ENCODE data around the gene DLK1.

The DLK1 gene

GRCh38 chr14:100769035-100769939, 42.6 kb downstream of the DLK1 start:
- Histone ChIP-seq H3K27me3 (ENCODE audit: control insufficient read depth, insufficient read depth, low read length) (no peaks in the 10 kb centered on the region), H3K27ac (no peak overlapping the region), H3K4me3 (ENCODE audit: low read depth, low read length) (no peak overlapping the region), H3K4me1 (no peaks in the 10 kb centered on the region), H3K9ac (no peak overlapping the region), H3K79me2 (no peaks in the 10 kb centered on the region), H3K36me3 (ENCODE audit: control insufficient read depth, insufficient read depth, low read length) (no peaks in the 10 kb centered on the region), H3K4me2 (ENCODE audit: low read length) (no peak overlapping the region), H3K9me3 (ENCODE audit: control insufficient read depth, low read length) (peaks cover 4% of the 10 kb centered on the region), H2AFZ (no peak overlapping the region)
- TF ChIP-seq CTCF (IDR thresholded peaks at IDR 0.05) = no peak

- H3K4me1 ChIP-seq = no peaks in the 10 kb centered on the region
- no peak overlapping the region for H3K4me3 ChIP-seq (ENCODE audit: low read depth, low read length)
- no peak for TF ChIP-seq CTCF (IDR thresholded peaks at IDR 0.05)
- H3K36me3 ChIP-seq (ENCODE audit: control insufficient read depth, insufficient read depth, low read length) = no peaks in the 10 kb centered on the region
- H3K27ac ChIP-seq = no peak overlapping the region
- H2AFZ ChIP-seq = no peak overlapping the region
- H3K79me2 ChIP-seq = no peaks in the 10 kb centered on the region
- no peak overlapping the region for H3K9ac ChIP-seq
- no peaks in the 10 kb centered on the region for H3K27me3 ChIP-seq (ENCODE audit: control insufficient read depth, insufficient read depth, low read length)
- peaks cover 4% of the 10 kb centered on the region for H3K9me3 ChIP-seq (ENCODE audit: control insufficient read depth, low read length)
- H3K4me2 ChIP-seq (ENCODE audit: low read length) = no peak overlapping the region
These were observed 43.4 kb downstream of the DLK1 start for GRCh38 chr14:100770046-100770445.

DNA sequence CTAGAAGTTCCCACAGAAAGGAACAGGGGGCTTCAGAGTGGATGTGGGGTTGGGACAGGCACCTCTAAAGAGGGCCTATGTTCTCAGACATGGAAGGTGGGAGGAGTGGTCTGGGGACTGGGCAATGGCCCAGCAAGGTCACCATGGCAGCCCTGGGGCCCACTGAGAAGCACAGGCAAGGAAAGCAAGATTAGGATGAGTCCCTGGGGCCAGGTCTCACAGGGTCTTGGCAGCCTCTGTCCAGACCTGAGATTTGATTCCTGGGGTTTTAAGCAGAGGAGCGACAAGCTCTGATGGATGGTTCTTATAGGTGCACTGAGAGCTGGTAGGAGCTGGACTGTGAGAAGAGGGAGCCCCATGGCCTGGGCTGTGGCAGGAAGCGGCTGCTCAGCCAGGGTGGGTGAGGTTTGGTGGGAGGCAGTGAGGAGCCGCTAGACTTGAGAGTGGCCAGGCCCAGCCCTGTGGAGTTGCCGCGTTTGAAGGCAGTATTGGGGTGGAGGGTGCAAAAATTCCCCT, 44.0 kb downstream of the DLK1 start:
- Histone ChIP-seq H3K4me1 (no peaks in the 10 kb centered on the region), H3K36me3 (ENCODE audit: control insufficient read depth, insufficient read depth, low read length) (no peaks in the 10 kb centered on the region), H3K27me3 (ENCODE audit: control insufficient read depth, insufficient read depth, low read length) (no peaks in the 10 kb centered on the region), H3K9me3 (ENCODE audit: control insufficient read depth, low read length) (peaks cover 4% of the 10 kb centered on the region), H3K4me3 (ENCODE audit: low read depth, low read length) (no peak overlapping the region), H3K4me2 (ENCODE audit: low read length) (no peak overlapping the region), H3K79me2 (no peaks in the 10 kb centered on the region), H3K27ac (no peak overlapping the region), H2AFZ (no peak overlapping the region), H3K9ac (no peak overlapping the region)
- TF ChIP-seq CTCF (IDR thresholded peaks at IDR 0.05) = no peak

- no peak overlapping the region for H3K4me3 ChIP-seq (ENCODE audit: low read depth, low read length)
- peaks cover 4% of the 10 kb centered on the region for H3K9me3 ChIP-seq (ENCODE audit: control insufficient read depth, low read length)
- H3K4me1 ChIP-seq = no peaks in the 10 kb centered on the region
- no peak overlapping the region for H3K27ac ChIP-seq
- H2AFZ ChIP-seq = no peak overlapping the region
- H3K9ac ChIP-seq = no peak overlapping the region
- no peaks in the 10 kb centered on the region for H3K27me3 ChIP-seq (ENCODE audit: control insufficient read depth, insufficient read depth, low read length)
- H3K79me2 ChIP-seq = no peaks in the 10 kb centered on the region
- no peak for TF ChIP-seq CTCF (IDR thresholded peaks at IDR 0.05)
- no peak overlapping the region for H3K4me2 ChIP-seq (ENCODE audit: low read length)
- H3K36me3 ChIP-seq (ENCODE audit: control insufficient read depth, insufficient read depth, low read length) = no peaks in the 10 kb centered on the region
These were observed 44.6 kb downstream of the DLK1 start for GRCh38 chr14:100771121-100771800.
